HEK293 (cell line): ENCODE data around the gene CTDNEP1.

Experiments
- CTCF ChIA-PET: fragments of 350-600 bp; formaldehyde crosslinking; extraction: SDS; loops from one replicate; lab custom pipeline; 2021; ENCODE audit warnings: antibody characterized with exemption; lab: Yijun Ruan, JAX
- POLR2A ChIA-PET: fragments of 300-600 bp; formaldehyde crosslinking; extraction: SDS; loops from one replicate; lab custom pipeline; 2020; ENCODE audit warnings: antibody characterized with exemption, inconsistent platforms; lab: Yijun Ruan, JAX
- H3K27ac ChIP-seq: fragments of 200-500 bp; sonication (Bioruptor generic); 2 replicates; pipeline ENCODE4 v1.5.1; 2014; ENCODE audit warnings: low read depth, low read length, control low read depth, inconsistent platforms; ENCODE audit errors: extremely low read depth
- H3K36me3 ChIP-seq, 2 experiments: fragments of 200-500 bp in 1 of 2; sonication (Bioruptor generic) in 1 of 2; 1 replicate in 1 of 2; 2 replicates in 1 of 2; pipeline ENCODE4 v1.5.1; 2014 to 2017; ENCODE audit warnings: inconsistent platforms in 2 of 2, low read length in 2 of 2; ENCODE audit not compliant: control insufficient read depth in 2 of 2, insufficient read depth in 1 of 2
- H3K4me1 ChIP-seq: fragments of 200-500 bp; sonication (Bioruptor generic); 2 replicates; pipeline ENCODE4 v1.5.1; 2014; ENCODE audit warnings: mild to moderate bottlenecking, low read length, inconsistent platforms; ENCODE audit not compliant: control insufficient read depth, insufficient read depth
- H3K4me3 ChIP-seq: 2 replicates; pipeline ENCODE4 v1.5.1; 2011; ENCODE audit warnings: low read depth, mild to moderate bottlenecking, control low read depth, low read length, moderate library complexity
- H3K9me3 ChIP-seq: fragments of 200-500 bp; sonication (Bioruptor generic); 2 replicates; pipeline ENCODE4 v1.5.1; 2014; ENCODE audit warnings: low read depth, low read length, inconsistent platforms; ENCODE audit not compliant: control insufficient read depth, insufficient read depth
- GFI1B ChIP-seq: fragments of 450-650 bp; formaldehyde crosslinking; IDR thresholded peaks from 2 replicates; pipeline ENCODE4 v1.5.1; 2016; ENCODE audit warnings: missing biosample characterization, missing genetic modification characterization
- PRDM1 ChIP-seq: fragments of 450-650 bp; formaldehyde crosslinking; IDR thresholded peaks from 2 replicates; pipeline ENCODE4; 2016; ENCODE audit warnings: missing biosample characterization, missing genetic modification characterization
- ZIC2 ChIP-seq: fragments of 450-650 bp; formaldehyde crosslinking; IDR thresholded peaks from 2 replicates; pipeline ENCODE4 v1.5.1; 2016; ENCODE audit warnings: missing biosample characterization, missing genetic modification characterization
- ZNF10 ChIP-seq: fragments of 450-650 bp; formaldehyde crosslinking; IDR thresholded peaks from 2 replicates; pipeline ENCODE4 v1.5.1; 2017; ENCODE audit warnings: missing biosample characterization, missing genetic modification characterization
- ZNF221 ChIP-seq: fragments of 450-650 bp; formaldehyde crosslinking; IDR thresholded peaks from 2 replicates; pipeline ENCODE4 v1.5.1; 2017; ENCODE audit warnings: missing biosample characterization, missing genetic modification characterization, borderline replicate concordance
- ZNF341 ChIP-seq: fragments of 450-650 bp; formaldehyde crosslinking; IDR thresholded peaks from 2 replicates; pipeline ENCODE4; 2016; ENCODE audit warnings: low read depth, missing biosample characterization, missing genetic modification characterization
- ZNF394 ChIP-seq: fragments of 450-650 bp; formaldehyde crosslinking; IDR thresholded peaks from 2 replicates; pipeline ENCODE4 v1.5.1; 2016; ENCODE audit warnings: missing biosample characterization, missing genetic modification characterization, mild to moderate bottlenecking, moderate library complexity, borderline replicate concordance
- ZNF433 ChIP-seq: fragments of 450-650 bp; formaldehyde crosslinking; IDR thresholded peaks from 2 replicates; pipeline ENCODE4 v1.5.1; 2016; ENCODE audit warnings: missing biosample characterization, missing genetic modification characterization, low read depth
- ZNF514 ChIP-seq: fragments of 450-650 bp; formaldehyde crosslinking; IDR thresholded peaks from 2 replicates; pipeline ENCODE4 v1.5.1; 2016; ENCODE audit warnings: missing biosample characterization, missing genetic modification characterization
- ZNF561 ChIP-seq: fragments of 450-650 bp; IDR thresholded peaks from 2 replicates; pipeline ENCODE4 v1.5.1; 2018; ENCODE audit warnings: missing biosample characterization, missing genetic modification characterization, borderline replicate concordance
- ZNF629 ChIP-seq: fragments of 450-650 bp; formaldehyde crosslinking; IDR thresholded peaks from 2 replicates; pipeline ENCODE4 v1.5.1; 2017; ENCODE audit warnings: missing biosample characterization, missing genetic modification characterization
- TF ChIP-seq, protein P1 (sequence below): fragments of 450-650 bp; formaldehyde crosslinking; IDR thresholded peaks from 2 replicates; pipeline ENCODE4 v1.5.1; 2017; ENCODE audit warnings: missing biosample characterization, missing genetic modification characterization
- TF ChIP-seq, protein P2 (sequence below): fragments of 450-650 bp; formaldehyde crosslinking; IDR thresholded peaks from 2 replicates; pipeline ENCODE4 v1.5.1; 2016; ENCODE audit warnings: missing biosample characterization, missing genetic modification characterization
- TF ChIP-seq, protein P3 (sequence below): fragments of 450-650 bp; IDR thresholded peaks from 2 replicates; pipeline ENCODE4 v1.5.1; 2018; ENCODE audit warnings: missing biosample characterization, mild to moderate bottlenecking, missing genetic modification characterization
- TF ChIP-seq, protein P4 (sequence below): fragments of 450-650 bp; formaldehyde crosslinking; IDR thresholded peaks from 2 replicates; pipeline ENCODE4 v1.5.1; 2016; ENCODE audit warnings: missing biosample characterization, missing genetic modification characterization
- TF ChIP-seq, protein P5 (sequence below): fragments of 450-650 bp; formaldehyde crosslinking; IDR thresholded peaks from 2 replicates; pipeline ENCODE4 v1.5.1; 2016; ENCODE audit warnings: missing biosample characterization, missing genetic modification characterization
- TF ChIP-seq, protein P6 (sequence below): fragments of 450-650 bp; formaldehyde crosslinking; IDR thresholded peaks from 2 replicates; pipeline ENCODE4 v1.5.1; 2016; ENCODE audit warnings: missing biosample characterization, missing genetic modification characterization

The CTDNEP1 gene

DNA sequence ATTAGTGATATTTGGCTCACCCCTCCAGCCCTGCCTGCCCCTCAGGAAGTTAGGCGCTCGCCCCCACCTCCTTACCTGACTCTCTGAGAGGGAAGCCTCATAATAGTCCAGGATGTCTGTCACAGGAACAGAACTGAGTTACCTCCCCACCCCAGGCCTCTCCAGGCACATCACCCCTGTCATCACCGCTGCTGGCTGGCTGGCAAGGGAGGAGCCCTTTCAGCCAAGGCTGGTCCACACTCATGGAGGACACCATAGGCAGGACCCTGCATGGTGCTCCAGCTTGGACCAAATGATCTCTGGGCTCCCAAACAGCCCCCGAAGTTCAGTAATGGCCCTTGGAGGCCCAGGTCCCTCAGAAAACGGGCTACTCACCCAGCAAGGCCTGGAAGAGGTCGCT is 33.4 kb downstream of the CTDNEP1 start:
- no peak overlapping the region for H3K4me3 ChIP-seq
- CTCF ChIA-PET: interaction anchor here (0.5 to 4.2 kb wide), 3 partner anchors 12 to 172 kb away, joined by 3 to 34 read pairs (median 4); no protein-coding TSS in a partner anchor

DNA sequence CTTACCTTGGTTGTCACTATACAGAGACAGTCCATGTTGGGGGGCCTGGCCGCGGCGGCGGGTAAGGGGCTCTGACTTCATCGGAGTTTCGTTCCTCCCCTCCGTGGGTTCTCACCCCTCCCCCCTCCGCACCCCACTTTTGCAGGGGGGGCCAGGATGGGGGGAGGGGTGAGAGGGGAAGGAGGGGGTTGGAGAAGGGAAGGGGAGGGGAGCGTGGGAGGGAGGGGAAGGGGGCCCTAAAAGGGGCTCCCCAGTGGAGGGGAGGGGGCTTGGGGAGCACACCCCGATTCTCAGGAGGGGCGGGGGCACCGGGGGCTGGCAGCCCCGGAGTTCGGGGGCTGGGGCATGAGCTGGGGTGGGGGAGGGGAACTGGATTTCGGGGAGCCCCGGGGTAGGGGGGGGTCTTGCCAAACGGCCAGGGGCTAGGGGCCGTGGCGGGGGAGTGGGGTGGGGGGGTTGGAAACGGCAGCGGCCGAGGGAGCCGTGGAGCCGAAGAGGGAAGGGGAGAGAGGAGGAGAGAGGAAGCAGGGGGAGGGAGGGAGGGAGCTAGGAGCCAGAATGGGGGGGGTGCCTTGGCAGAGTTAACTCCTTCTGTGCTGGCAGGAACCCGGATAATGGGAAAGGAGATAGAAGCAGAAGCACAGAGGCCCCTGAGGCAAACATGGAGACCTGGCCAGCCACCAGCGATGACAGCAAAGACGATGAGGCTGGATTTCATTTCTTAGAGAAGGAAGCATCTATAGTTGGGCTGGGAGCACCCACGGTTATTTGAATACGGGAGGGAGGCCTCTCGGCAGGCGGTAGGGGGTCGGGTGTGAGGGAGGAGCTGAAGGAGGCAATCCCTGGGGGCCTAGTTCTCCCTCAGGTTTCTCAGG is 34.2 kb downstream of the CTDNEP1 start:
- H3K27ac ChIP-seq: no peak overlapping the region
- no peaks in the 10 kb centered on the region for H3K9me3 ChIP-seq
- ChIA-PET CTCF (no interaction called here), POLR2A (interaction anchor here (0.5 to 9.8 kb wide), 2 partner anchors 19 to 196 kb away, joined by 5 to 284 read pairs; partner anchors contain the start of genes DVL2, GABARAP and PHF23)
- H3K36me3 ChIP-seq: peaks cover 0 to 15% of the 10 kb centered on the region in 2 experiments; a peak in 1 of 3 replicates
- peak overlapping the region; percentile 9 for H3K4me3 ChIP-seq
- peaks cover 11% of the 10 kb centered on the region for H3K4me1 ChIP-seq
- TF ChIP-seq, protein P1, sequence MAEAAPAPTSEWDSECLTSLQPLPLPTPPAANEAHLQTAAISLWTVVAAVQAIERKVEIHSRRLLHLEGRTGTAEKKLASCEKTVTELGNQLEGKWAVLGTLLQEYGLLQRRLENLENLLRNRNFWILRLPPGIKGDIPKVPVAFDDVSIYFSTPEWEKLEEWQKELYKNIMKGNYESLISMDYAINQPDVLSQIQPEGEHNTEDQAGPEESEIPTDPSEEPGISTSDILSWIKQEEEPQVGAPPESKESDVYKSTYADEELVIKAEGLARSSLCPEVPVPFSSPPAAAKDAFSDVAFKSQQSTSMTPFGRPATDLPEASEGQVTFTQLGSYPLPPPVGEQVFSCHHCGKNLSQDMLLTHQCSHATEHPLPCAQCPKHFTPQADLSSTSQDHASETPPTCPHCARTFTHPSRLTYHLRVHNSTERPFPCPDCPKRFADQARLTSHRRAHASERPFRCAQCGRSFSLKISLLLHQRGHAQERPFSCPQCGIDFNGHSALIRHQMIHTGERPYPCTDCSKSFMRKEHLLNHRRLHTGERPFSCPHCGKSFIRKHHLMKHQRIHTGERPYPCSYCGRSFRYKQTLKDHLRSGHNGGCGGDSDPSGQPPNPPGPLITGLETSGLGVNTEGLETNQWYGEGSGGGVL (tag by site-specific recombination): peak; percentile 77
- TF ChIP-seq ZNF394 (peak; percentile 59; the same call in 1 of the 2 replicates), ZNF433 (tag by site-specific recombination) (0 out of 2 replicates have a peak, but pooled peaks have one; percentile 7), ZNF629 (0 out of 2 replicates have a peak, but pooled peaks have one; percentile 40), ZIC2 (tag by site-specific recombination) (0 out of 2 replicates have a peak, but pooled peaks have one; percentile 40), ZNF341 (tag by site-specific recombination) (no peak; the same call in 1 of the 2 replicates), GFI1B (tag by site-specific recombination) (no peak), PRDM1 (tag by site-specific recombination) (0 out of 2 replicates have a peak, but pooled peaks have one; percentile 11), ZNF514 (tag by site-specific recombination) (no peak), ZNF221 (tag by site-specific recombination) (no peak), ZNF10 (tag by site-specific recombination) (no peak)
- TF ChIP-seq, protein P2, sequence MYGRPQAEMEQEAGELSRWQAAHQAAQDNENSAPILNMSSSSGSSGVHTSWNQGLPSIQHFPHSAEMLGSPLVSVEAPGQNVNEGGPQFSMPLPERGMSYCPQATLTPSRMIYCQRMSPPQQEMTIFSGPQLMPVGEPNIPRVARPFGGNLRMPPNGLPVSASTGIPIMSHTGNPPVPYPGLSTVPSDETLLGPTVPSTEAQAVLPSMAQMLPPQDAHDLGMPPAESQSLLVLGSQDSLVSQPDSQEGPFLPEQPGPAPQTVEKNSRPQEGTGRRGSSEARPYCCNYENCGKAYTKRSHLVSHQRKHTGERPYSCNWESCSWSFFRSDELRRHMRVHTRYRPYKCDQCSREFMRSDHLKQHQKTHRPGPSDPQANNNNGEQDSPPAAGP (tag by site-specific recombination): peak; percentile 60; the same call in 1 of the 2 replicates
- TF ChIP-seq, protein P3, sequence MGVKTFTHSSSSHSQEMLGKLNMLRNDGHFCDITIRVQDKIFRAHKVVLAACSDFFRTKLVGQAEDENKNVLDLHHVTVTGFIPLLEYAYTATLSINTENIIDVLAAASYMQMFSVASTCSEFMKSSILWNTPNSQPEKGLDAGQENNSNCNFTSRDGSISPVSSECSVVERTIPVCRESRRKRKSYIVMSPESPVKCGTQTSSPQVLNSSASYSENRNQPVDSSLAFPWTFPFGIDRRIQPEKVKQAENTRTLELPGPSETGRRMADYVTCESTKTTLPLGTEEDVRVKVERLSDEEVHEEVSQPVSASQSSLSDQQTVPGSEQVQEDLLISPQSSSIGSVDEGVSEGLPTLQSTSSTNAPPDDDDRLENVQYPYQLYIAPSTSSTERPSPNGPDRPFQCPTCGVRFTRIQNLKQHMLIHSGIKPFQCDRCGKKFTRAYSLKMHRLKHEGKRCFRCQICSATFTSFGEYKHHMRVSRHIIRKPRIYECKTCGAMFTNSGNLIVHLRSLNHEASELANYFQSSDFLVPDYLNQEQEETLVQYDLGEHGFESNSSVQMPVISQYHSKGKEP (tag by site-specific recombination): no peak
- TF ChIP-seq, protein P4, sequence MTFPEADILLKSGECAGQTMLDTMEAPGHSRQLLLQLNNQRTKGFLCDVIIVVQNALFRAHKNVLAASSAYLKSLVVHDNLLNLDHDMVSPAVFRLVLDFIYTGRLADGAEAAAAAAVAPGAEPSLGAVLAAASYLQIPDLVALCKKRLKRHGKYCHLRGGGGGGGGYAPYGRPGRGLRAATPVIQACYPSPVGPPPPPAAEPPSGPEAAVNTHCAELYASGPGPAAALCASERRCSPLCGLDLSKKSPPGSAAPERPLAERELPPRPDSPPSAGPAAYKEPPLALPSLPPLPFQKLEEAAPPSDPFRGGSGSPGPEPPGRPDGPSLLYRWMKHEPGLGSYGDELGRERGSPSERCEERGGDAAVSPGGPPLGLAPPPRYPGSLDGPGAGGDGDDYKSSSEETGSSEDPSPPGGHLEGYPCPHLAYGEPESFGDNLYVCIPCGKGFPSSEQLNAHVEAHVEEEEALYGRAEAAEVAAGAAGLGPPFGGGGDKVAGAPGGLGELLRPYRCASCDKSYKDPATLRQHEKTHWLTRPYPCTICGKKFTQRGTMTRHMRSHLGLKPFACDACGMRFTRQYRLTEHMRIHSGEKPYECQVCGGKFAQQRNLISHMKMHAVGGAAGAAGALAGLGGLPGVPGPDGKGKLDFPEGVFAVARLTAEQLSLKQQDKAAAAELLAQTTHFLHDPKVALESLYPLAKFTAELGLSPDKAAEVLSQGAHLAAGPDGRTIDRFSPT (tag by site-specific recombination): peak; percentile 81
- TF ChIP-seq, protein P5, sequence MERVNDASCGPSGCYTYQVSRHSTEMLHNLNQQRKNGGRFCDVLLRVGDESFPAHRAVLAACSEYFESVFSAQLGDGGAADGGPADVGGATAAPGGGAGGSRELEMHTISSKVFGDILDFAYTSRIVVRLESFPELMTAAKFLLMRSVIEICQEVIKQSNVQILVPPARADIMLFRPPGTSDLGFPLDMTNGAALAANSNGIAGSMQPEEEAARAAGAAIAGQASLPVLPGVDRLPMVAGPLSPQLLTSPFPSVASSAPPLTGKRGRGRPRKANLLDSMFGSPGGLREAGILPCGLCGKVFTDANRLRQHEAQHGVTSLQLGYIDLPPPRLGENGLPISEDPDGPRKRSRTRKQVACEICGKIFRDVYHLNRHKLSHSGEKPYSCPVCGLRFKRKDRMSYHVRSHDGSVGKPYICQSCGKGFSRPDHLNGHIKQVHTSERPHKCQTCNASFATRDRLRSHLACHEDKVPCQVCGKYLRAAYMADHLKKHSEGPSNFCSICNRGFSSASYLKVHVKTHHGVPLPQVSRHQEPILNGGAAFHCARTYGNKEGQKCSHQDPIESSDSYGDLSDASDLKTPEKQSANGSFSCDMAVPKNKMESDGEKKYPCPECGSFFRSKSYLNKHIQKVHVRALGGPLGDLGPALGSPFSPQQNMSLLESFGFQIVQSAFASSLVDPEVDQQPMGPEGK: peak; percentile 61

More for the DNA sequence above, 33.4 kb downstream of the CTDNEP1 start:
- H3K36me3 ChIP-seq: peaks cover under 1 to 23% of the 10 kb centered on the region in 2 experiments; a peak in 2 of 3 replicates
- H3K9me3 ChIP-seq: no peaks in the 10 kb centered on the region
- H3K4me1 ChIP-seq: peaks cover 11% of the 10 kb centered on the region
- POLR2A ChIA-PET: interaction anchor here (9.8 kb wide), 1 partner anchor 18 kb away, joined by 284 read pairs; the partner anchor contains the start of genes DVL2, GABARAP and PHF23
- TF ChIP-seq, protein P6, sequence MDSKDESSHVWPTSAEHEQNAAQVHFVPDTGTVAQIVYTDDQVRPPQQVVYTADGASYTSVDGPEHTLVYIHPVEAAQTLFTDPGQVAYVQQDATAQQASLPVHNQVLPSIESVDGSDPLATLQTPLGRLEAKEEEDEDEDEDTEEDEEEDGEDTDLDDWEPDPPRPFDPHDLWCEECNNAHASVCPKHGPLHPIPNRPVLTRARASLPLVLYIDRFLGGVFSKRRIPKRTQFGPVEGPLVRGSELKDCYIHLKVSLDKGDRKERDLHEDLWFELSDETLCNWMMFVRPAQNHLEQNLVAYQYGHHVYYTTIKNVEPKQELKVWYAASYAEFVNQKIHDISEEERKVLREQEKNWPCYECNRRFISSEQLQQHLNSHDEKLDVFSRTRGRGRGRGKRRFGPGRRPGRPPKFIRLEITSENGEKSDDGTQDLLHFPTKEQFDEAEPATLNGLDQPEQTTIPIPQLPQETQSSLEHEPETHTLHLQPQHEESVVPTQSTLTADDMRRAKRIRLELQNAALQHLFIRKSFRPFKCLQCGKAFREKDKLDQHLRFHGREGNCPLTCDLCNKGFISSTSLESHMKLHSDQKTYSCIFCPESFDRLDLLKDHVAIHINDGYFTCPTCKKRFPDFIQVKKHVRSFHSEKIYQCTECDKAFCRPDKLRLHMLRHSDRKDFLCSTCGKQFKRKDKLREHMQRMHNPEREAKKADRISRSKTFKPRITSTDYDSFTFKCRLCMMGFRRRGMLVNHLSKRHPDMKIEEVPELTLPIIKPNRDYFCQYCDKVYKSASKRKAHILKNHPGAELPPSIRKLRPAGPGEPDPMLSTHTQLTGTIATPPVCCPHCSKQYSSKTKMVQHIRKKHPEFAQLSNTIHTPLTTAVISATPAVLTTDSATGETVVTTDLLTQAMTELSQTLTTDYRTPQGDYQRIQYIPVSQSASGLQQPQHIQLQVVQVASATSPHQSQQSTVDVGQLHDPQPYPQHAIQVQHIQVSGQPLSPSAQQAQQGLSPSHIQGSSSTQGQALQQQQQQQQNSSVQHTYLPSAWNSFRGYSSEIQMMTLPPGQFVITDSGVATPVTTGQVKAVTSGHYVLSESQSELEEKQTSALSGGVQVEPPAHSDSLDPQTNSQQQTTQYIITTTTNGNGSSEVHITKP (tag by site-specific recombination): no peak
- 0 out of 2 replicates have a peak, but pooled peaks have one; percentile 36 for TF ChIP-seq ZNF561
- no peak overlapping the region for H3K27ac ChIP-seq
